Activated naive CD8-positive, alpha-beta T cell treated with anti-CD3 and anti-CD28 coated beads for 36 hours (primary cell): ENCODE results near the gene MPRIP. TPM values are rescaled to one million over a fixed set of nuclear protein-coding genes. Genes with fewer than 3 reads are reported as not detected.

Source experiments
- DNase-seq: peaks from one replicate; pipeline ENCODE4 v3.0.0; 2021
- H3K27ac Mint-ChIP-seq: one replicate; pipeline ENCODE4 v1.8.0; 2022; ENCODE audit warnings: mild to moderate bottlenecking, moderate library complexity, mixed read lengths
- H3K27me3 Mint-ChIP-seq: one replicate; pipeline ENCODE4 v1.8.0; 2022; ENCODE audit warnings: mild to moderate bottlenecking, mixed read lengths
- H3K36me3 Mint-ChIP-seq: one replicate; pipeline ENCODE4 v1.8.0; 2021; ENCODE audit warnings: mild to moderate bottlenecking, mixed read lengths
- H3K4me1 Mint-ChIP-seq: one replicate; pipeline ENCODE4 v1.8.0; 2021; ENCODE audit warnings: mixed read lengths
- H3K4me3 Mint-ChIP-seq: one replicate; pipeline ENCODE4 v1.8.0; 2022; ENCODE audit warnings: mild to moderate bottlenecking, moderate library complexity, mixed read lengths
- H3K9me3 Mint-ChIP-seq: one replicate; pipeline ENCODE4 v1.8.0; 2022; ENCODE audit warnings: mixed read lengths
- total RNA-seq, 2 experiments: library from RNA; stranded (reverse); gene quantifications; one replicate each; pipeline ENCODE4 v1.2.3, GENCODE V29; 2021

The MPRIP gene
- total RNA-seq, 2 experiments from 2014 or later: 130 to 143 TPM

DNA sequence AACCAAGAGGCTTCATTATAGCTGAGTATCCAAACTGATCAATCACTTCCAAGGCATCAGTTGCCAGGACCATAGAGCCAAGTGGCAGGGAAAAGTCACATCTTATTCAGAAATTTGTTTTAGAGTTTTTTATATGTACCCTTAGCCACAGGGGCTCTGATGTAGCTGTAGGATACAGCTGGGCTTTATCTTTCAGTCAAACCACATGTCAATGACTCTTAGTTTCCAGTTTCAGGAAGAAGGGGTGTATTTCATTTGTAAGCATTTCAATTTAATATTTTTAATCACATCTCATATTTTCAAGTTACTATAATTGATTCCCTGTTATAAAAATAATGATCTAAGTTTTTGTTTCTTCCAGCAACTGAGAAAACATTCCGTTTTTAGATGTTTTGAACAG, 197.6 kb downstream of the MPRIP start:
- peaks cover 36% of the 10 kb centered on the region for H3K4me1 Mint-ChIP-seq
- H3K9me3 Mint-ChIP-seq: no peaks in the 10 kb centered on the region
- no peaks in the 10 kb centered on the region for H3K36me3 Mint-ChIP-seq
- no peak overlapping the region for H3K27ac Mint-ChIP-seq
- DNase-seq: no peak
- no peaks in the 10 kb centered on the region for H3K27me3 Mint-ChIP-seq
- H3K4me3 Mint-ChIP-seq: no peak overlapping the region

DNA sequence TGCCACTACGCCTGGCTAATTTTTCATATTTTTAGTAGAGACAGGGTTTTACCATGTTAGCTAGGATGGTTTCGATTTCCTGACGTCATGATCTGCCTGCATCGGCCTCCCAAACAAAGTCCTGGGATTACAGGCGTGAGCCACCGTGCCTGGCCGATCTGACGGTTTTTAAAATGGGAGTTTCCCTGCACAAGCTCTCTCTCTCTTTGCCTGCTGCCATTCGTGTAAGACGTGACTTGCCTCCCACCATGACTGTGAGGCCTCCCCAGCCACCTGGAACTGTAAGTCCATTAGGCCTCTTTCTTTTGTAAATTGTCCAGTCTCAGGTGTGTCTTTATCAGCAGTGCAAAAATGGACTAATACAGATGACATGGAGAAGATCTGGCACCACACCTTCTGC, 199.4 kb downstream of the MPRIP start:
- no peaks in the 10 kb centered on the region for H3K9me3 Mint-ChIP-seq
- DNase-seq: no peak
- H3K36me3 Mint-ChIP-seq: peaks cover 2% of the 10 kb centered on the region
- no peak overlapping the region for H3K27ac Mint-ChIP-seq
- H3K4me3 Mint-ChIP-seq: no peak overlapping the region
- H3K4me1 Mint-ChIP-seq: peaks cover 21% of the 10 kb centered on the region
- H3K27me3 Mint-ChIP-seq: no peaks in the 10 kb centered on the region

GRCh38 chr17:17242246-17242645, 200.0 kb downstream of the MPRIP start:
- Mint-ChIP-seq H3K27ac (no peak overlapping the region), H3K4me3 (no peak overlapping the region), H3K9me3 (no peaks in the 10 kb centered on the region), H3K36me3 (peaks cover 6% of the 10 kb centered on the region), H3K27me3 (no peaks in the 10 kb centered on the region), H3K4me1 (peaks cover 21% of the 10 kb centered on the region)
- no peak for DNase-seq

Other genes starting within 250 kb of the MPRIP start
- under 1 TPM; 0.31 to 0.52 TPM for gene TNFRSF13B, start 70.3 kb upstream of the MPRIP start, total RNA-seq
- gene PLD6, start 163.9 kb downstream of the MPRIP start, total RNA-seq: 10 to 100 TPM; 19.4 to 19.5 TPM
- gene FLCN, start 194.7 kb downstream of the MPRIP start, total RNA-seq: 10 to 100 TPM; 21.3 to 22.7 TPM
- gene COPS3, start 238.8 kb downstream of the MPRIP start, total RNA-seq: 100 to 1,000 TPM; 133 to 141 TPM